Peyer's patch (tissue), 4 donors: ENCODE results near the gene SEMA3C. TPM values are rescaled to one million over a fixed set of nuclear protein-coding genes. Genes with fewer than 3 reads are reported as not detected.

ENCODE experiments used
- DNase-seq, 3 donors: peaks; one replicate each; pipeline ENCODE4 v3.0.0-alpha.2; 2017 to 2019
- H3K27ac ChIP-seq, 4 donors: fragments of 200-600 bp; sonication (generic); one replicate each; pipeline ENCODE4 v1.5.1; 2016 to 2019
- H3K27me3 ChIP-seq, 2 donors: fragments of 200-600 bp; sonication (generic); one replicate each; pipeline ENCODE4 v1.5.1; 2019
- H3K36me3 ChIP-seq, 3 donors: fragments of 200-600 bp; sonication (generic); one replicate each; pipeline ENCODE4 v1.5.1; 2016 to 2019
- H3K4me1 ChIP-seq, 4 donors: fragments of 200-600 bp; sonication (generic); one replicate each; pipeline ENCODE4 v1.5.1; 2016 to 2019
- H3K4me3 ChIP-seq, 4 donors: fragments of 200-600 bp; sonication (generic); 1 replicate in 3 of 4; 2 replicates in 1 of 4; pipeline ENCODE4 v1.5.1; 2016 to 2019; ENCODE audit warnings: mild to moderate bottlenecking in 1 of 4
- H3K9me3 ChIP-seq, 4 donors: fragments of 200-600 bp; sonication (generic); one replicate each; pipeline ENCODE4 v1.5.1; 2016 to 2019; ENCODE audit warnings: mild to moderate bottlenecking in 1 of 4
- CTCF ChIP-seq, 6 experiments: fragments of 450-650 bp in 4 of 6; fragments of 200-600 bp in 2 of 6; sonication (generic) in 1 of 6; IDR thresholded peaks; one replicate each; pipeline ENCODE4 v1.5.1; 2017 to 2019; ENCODE audit warnings: antibody characterized with exemption in 6 of 6, mild to moderate bottlenecking in 3 of 6, moderate library complexity in 1 of 6
- POLR2A ChIP-seq, 2 donors: fragments of 450-650 bp; IDR thresholded peaks; one replicate each; pipeline ENCODE4 v1.5.1; 2017; ENCODE audit warnings: antibody characterized with exemption in 2 of 2, mild to moderate bottlenecking in 2 of 2, moderate library complexity in 2 of 2
- total RNA-seq, 4 donors: library from RNA; depleted of rRNA; stranded (reverse); fragments of >200 nt; gene quantifications; one replicate each; pipeline ENCODE4 v1.1.0, GENCODE V29; 2016

SEMA3C gene
- total RNA-seq, 4 donors from 2014 or later, result 35.7 to 120 (median 56.4) TPM

- TF ChIP-seq POLR2A (IDR thresholded peaks at IDR 0.05) (no peak), CTCF (IDR thresholded peaks at IDR 0.05) (no peak)
- Histone ChIP-seq H3K36me3 (no peaks in the 10 kb centered on the region), H3K4me1 (peaks cover 0 to 14% (median 0%) of the 10 kb centered on the region in 4 donors), H3K27ac (no peak overlapping the region), H3K4me3 (no peak overlapping the region), H3K27me3 (no peaks in the 10 kb centered on the region), H3K9me3 (no peaks in the 10 kb centered on the region)
- no peak for DNase-seq
Measured at GRCh38 chr7:80842022-80842790, 76.6 kb downstream of the SEMA3C start.

GRCh38 chr7:80841423-80841955 is 77.4 kb downstream of the SEMA3C start:
- Histone ChIP-seq H3K27ac (no peak overlapping the region), H3K4me3 (no peak overlapping the region), H3K27me3 (no peaks in the 10 kb centered on the region), H3K36me3 (no peaks in the 10 kb centered on the region), H3K9me3 (no peaks in the 10 kb centered on the region), H3K4me1 (peaks cover 0 to 14% (median 0%) of the 10 kb centered on the region in 4 donors)
- TF ChIP-seq POLR2A (IDR thresholded peaks at IDR 0.05) (no peak), CTCF (IDR thresholded peaks at IDR 0.05) (no peak)
- no peak for DNase-seq

GRCh38 chr7:80840681-80841080 is 78.2 kb downstream of the SEMA3C start:
- Histone ChIP-seq H3K4me1 (peaks cover 0 to 14% (median 0%) of the 10 kb centered on the region in 4 donors), H3K36me3 (no peaks in the 10 kb centered on the region), H3K27ac (no peak overlapping the region), H3K4me3 (no peak overlapping the region), H3K27me3 (no peaks in the 10 kb centered on the region), H3K9me3 (no peaks in the 10 kb centered on the region)
- TF ChIP-seq POLR2A (IDR thresholded peaks at IDR 0.05), result no peak
- TF ChIP-seq CTCF (IDR thresholded peaks at IDR 0.05), result no peak
- no peak for DNase-seq

GRCh38 chr7:80839855-80840254 is 79.0 kb downstream of the SEMA3C start:
- no peaks in the 10 kb centered on the region for H3K9me3 ChIP-seq
- DNase-seq, result no peak
- no peak overlapping the region for H3K27ac ChIP-seq
- H3K4me1 ChIP-seq, result peaks cover 0 to 14% (median 0%) of the 10 kb centered on the region in 4 donors
- TF ChIP-seq CTCF (IDR thresholded peaks at IDR 0.05), result no peak
- TF ChIP-seq POLR2A (IDR thresholded peaks at IDR 0.05), result no peak
- H3K27me3 ChIP-seq, result no peaks in the 10 kb centered on the region
- no peaks in the 10 kb centered on the region for H3K36me3 ChIP-seq
- no peak overlapping the region for H3K4me3 ChIP-seq

GRCh38 chr7:80838643-80839042 is 80.2 kb downstream of the SEMA3C start:
- H3K4me3 ChIP-seq, result no peak overlapping the region
- no peaks in the 10 kb centered on the region for H3K36me3 ChIP-seq
- TF ChIP-seq CTCF (IDR thresholded peaks at IDR 0.05) (no peak), POLR2A (IDR thresholded peaks at IDR 0.05) (no peak)
- H3K4me1 ChIP-seq, result peaks cover 0 to 14% (median 0%) of the 10 kb centered on the region in 4 donors
- no peak overlapping the region for H3K27ac ChIP-seq
- no peaks in the 10 kb centered on the region for H3K9me3 ChIP-seq
- no peak for DNase-seq
- no peaks in the 10 kb centered on the region for H3K27me3 ChIP-seq
